A673 (cell line): ENCODE results near the gene CEP63. TPM values are rescaled to one million over a fixed set of nuclear protein-coding genes. Genes with fewer than 3 reads are reported as not detected.
"Not testable (repeated sequence)": the region's sequence is repeated elsewhere in the genome, so short reads cannot be mapped to it uniquely, and the experiment has no call there.

Experiments used
- BruUV-seq: library from RNA; stranded (reverse); fragments of 400-500 nt; replicated peaks from 2 replicates; lab custom pipeline; 2021; lab: Mats Ljungman, UMichigan
- CTCF ChIA-PET: fragments of 300-600 bp; sonication (Branson Sonifier 250); formaldehyde crosslinking; loops from one replicate; lab custom pipeline; 2022; ENCODE audit warnings: antibody characterized with exemption; lab: Charles Lee
- POLR2A ChIA-PET: fragments of 300-600 bp; sonication (Branson Sonifier 250); formaldehyde crosslinking; loops from one replicate; lab custom pipeline; 2022; ENCODE audit warnings: antibody characterized with exemption; ENCODE audit not compliant: low non-redundant PET; lab: Charles Lee
- DNase-seq: peaks from one replicate; pipeline ENCODE4 v3.0.0-alpha.2; 2015; ENCODE audit warnings: low spot score
- H3K27ac ChIP-seq: fragments of 200-600 bp; sonication (generic); 2 replicates; pipeline ENCODE4 v1.5.1; 2016; ENCODE audit warnings: mixed run types, low read depth, mild to moderate bottlenecking, mixed read lengths, antibody characterized with exemption, low read length; ENCODE audit not compliant: poor library complexity, severe bottlenecking
- H3K27me3 ChIP-seq: fragments of 200-600 bp; sonication (generic); replicated peaks from 2 replicates; pipeline ENCODE4 v1.6.1; 2017; ENCODE audit warnings: mixed run types, low read depth, mild to moderate bottlenecking, mixed read lengths, antibody characterized with exemption, low read length; ENCODE audit not compliant: insufficient read depth, poor library complexity
- H3K36me3 ChIP-seq: fragments of 200-600 bp; sonication (generic); 2 replicates; pipeline ENCODE4 v1.6.1; 2016; ENCODE audit warnings: mixed run types, mild to moderate bottlenecking, mixed read lengths, antibody characterized with exemption, low read length; ENCODE audit not compliant: insufficient read depth, poor library complexity, severe bottlenecking
- H3K4me1 ChIP-seq: fragments of 200-600 bp; sonication (generic); 2 replicates; pipeline ENCODE4 v1.6.1; 2017; ENCODE audit warnings: mixed run types, mild to moderate bottlenecking, mixed read lengths, antibody characterized with exemption, low read length; ENCODE audit not compliant: insufficient read depth, poor library complexity, severe bottlenecking
- H3K4me3 ChIP-seq: fragments of 200-600 bp; sonication (generic); 2 replicates; pipeline ENCODE4 v1.5.1; 2016; ENCODE audit warnings: low read depth, mixed run types, mild to moderate bottlenecking, mixed read lengths, low read length; ENCODE audit not compliant: poor library complexity, severe bottlenecking
- H3K9me3 ChIP-seq: fragments of 200-600 bp; sonication (generic); 2 replicates; pipeline ENCODE4 v1.6.1; 2016; ENCODE audit warnings: mixed run types, low read depth, mild to moderate bottlenecking, mixed read lengths, antibody characterized with exemption, low read length; ENCODE audit not compliant: poor library complexity, severe bottlenecking
- CTCF ChIP-seq: fragments of 300-800, 200-600 bp; sonication (generic); conservative IDR thresholded peaks from 2 replicates; pipeline ENCODE4 v1.5.1; 2017; ENCODE audit warnings: low read depth, mild to moderate bottlenecking, antibody characterized with exemption, low read length, moderate library complexity, mixed read lengths
- EZH2 ChIP-seq: fragments of 200-600 bp; sonication (generic); IDR thresholded peaks from 2 replicates; pipeline ENCODE4 v1.6.1; 2017; ENCODE audit warnings: borderline replicate concordance, low read depth, mild to moderate bottlenecking, mixed read lengths, antibody characterized with exemption, low read length; ENCODE audit not compliant: poor library complexity, severe bottlenecking
- intact Hi-C: fragments of 100-400 bp; cut with micrococcal nuclease; formaldehyde crosslinking; loops from one replicate; pipeline ENCODE4 v1.10.0; 2022; ENCODE audit not compliant: unreplicated experiment
- total RNA-seq: library from RNA; stranded (reverse); gene quantifications from 2 replicates; pipeline ENCODE4 v1.2.3, GENCODE V29; 2021

The CEP63 gene
- total RNA-seq, 1 experiment from 2014 or later = 29.2 TPM

DNA sequence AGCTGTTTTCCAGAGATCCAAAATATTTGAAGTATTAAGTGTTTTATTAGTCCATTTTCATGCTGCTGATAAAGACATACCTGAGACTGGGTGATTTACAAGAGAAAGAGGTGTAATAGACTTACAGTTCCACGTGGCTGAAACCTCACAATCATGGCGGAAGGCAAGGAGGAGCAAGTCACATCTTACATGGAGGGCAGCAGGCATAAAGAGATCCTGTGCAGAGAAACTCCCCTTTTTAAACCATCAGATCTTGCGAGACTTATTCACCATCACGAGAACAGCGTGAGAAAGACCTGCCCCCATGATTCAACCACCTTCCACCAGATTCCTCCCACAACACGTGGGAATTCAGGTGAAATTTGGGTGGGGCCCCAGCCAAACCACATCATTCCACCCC, 82.9 kb downstream of the CEP63 start:
- H3K9me3 ChIP-seq = no peaks in the 10 kb centered on the region
- BruUV-seq = no TSS peak
- ChIA-PET POLR2A (no interaction called here), CTCF (no interaction called here)
- no peaks in the 10 kb centered on the region for H3K4me1 ChIP-seq
- no peak for DNase-seq
- no peak overlapping the region for H3K4me3 ChIP-seq
- intact Hi-C loops = no loop called here
- TF ChIP-seq EZH2 (no peak), CTCF (no peak)
- H3K27me3 ChIP-seq = no peaks in the 10 kb centered on the region
- H3K36me3 ChIP-seq = no peaks in the 10 kb centered on the region
- no peak overlapping the region for H3K27ac ChIP-seq

GRCh38 chr3:134569899-134570298, 84.0 kb downstream of the CEP63 start:
- intact Hi-C loops, CTCF ChIA-PET, H3K27ac ChIP-seq, H3K4me3 ChIP-seq, BruUV-seq, H3K36me3 ChIP-seq, H3K27me3 ChIP-seq, H3K4me1 ChIP-seq, POLR2A ChIA-PET, H3K9me3 ChIP-seq, DNase-seq: not testable (repeated sequence)

DNA sequence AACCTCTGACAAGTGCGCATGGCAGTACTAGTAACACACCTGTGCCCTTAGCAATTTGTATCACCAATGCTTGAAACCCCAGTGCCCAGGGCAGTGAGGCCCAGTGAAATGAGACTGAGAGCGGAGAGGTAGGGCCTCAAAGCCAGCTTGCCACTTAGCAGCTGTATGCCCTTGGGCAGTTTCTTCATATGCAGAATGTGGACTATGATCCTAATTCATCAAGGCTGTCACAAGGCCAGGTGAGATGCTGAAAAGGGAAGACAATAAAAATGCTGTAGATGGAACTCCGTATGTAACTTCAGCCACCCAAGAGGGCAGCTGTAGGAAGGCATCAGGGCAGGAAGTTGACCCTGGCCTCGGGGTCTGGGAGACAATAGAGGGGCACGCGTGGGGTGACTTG, 90.6 kb downstream of the CEP63 start:
- Histone ChIP-seq H3K27ac (no peak overlapping the region), H3K9me3 (no peaks in the 10 kb centered on the region), H3K4me1 (no peaks in the 10 kb centered on the region), H3K4me3 (no peak overlapping the region), H3K36me3 (no peaks in the 10 kb centered on the region), H3K27me3 (no peaks in the 10 kb centered on the region)
- CTCF ChIA-PET = no interaction called here
- intact Hi-C loops = no loop called here
- BruUV-seq = no TSS peak
- DNase-seq = no peak
- POLR2A ChIA-PET = no interaction called here
- no peak for TF ChIP-seq EZH2
- no peak for TF ChIP-seq CTCF

DNA sequence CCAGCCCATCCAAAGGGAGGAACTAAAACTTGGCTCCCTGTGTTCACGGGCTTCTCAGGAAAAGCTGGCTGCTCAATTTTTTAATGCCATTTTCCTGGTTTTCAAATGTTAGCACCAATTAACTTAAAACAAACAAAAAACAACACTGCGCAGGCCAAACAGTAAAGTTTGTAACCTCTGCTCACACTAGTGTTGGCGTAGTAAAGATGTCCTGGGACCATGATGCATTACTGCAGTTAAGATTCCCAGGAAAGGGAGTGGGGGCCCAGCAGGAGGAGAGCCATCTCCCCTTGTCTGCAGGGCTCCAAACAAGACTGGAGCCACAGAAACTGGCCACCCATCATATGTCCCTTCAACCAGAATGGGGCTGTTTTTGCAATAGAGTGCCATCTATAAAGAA, 91.0 kb downstream of the CEP63 start:
- ChIA-PET CTCF (no interaction called here), POLR2A (no interaction called here)
- intact Hi-C loops = no loop called here
- Histone ChIP-seq H3K4me3 (no peak overlapping the region), H3K9me3 (no peaks in the 10 kb centered on the region), H3K27me3 (no peaks in the 10 kb centered on the region), H3K27ac (no peak overlapping the region), H3K36me3 (no peaks in the 10 kb centered on the region), H3K4me1 (no peaks in the 10 kb centered on the region)
- no peak for DNase-seq
- no peak for TF ChIP-seq EZH2
- no peak for TF ChIP-seq CTCF
- BruUV-seq = no TSS peak
